Hepatocyte (in vitro differentiated cells): Measurements from ENCODE around the gene RSPH10B2.
"Not testable (repeated sequence)": the region's sequence is repeated elsewhere in the genome, so short reads cannot be mapped to it uniquely, and the experiment has no call there.

ENCODE experiments used
- EZH2 ChIP-seq: fragments of 200-600 bp; sonication (generic); IDR thresholded peaks from 2 replicates; pipeline ENCODE4 v1.6.1; 2016; ENCODE audit warnings: antibody characterized with exemption, mild to moderate bottlenecking, borderline replicate concordance
- EZH2phosphoT487 ChIP-seq: fragments of 200-600 bp; sonication (generic); IDR thresholded peaks from one replicate; pipeline ENCODE4 v1.6.1; 2018; ENCODE audit warnings: antibody characterized with exemption, mild to moderate bottlenecking, low read depth, moderate library complexity; ENCODE audit not compliant: unreplicated experiment, severe bottlenecking

GRCh38 chr7:6843092-6843491 lies 89.2 kb downstream of the RSPH10B2 start:
- TF ChIP-seq EZH2phosphoT487, EZH2: not testable (repeated sequence)
